Superior temporal gyrus (tissue), 1 donor: Measurements from ENCODE around the gene HACD3.
"Not testable (repeated sequence)": the region's sequence is repeated elsewhere in the genome, so short reads cannot be mapped to it uniquely, and the experiment has no call there.

Source experiments
- DNase-seq: peaks from one replicate; pipeline ENCODE4 v3.0.0-alpha.2; 2016; ENCODE audit errors: extremely low spot score

The HACD3 gene

DNA sequence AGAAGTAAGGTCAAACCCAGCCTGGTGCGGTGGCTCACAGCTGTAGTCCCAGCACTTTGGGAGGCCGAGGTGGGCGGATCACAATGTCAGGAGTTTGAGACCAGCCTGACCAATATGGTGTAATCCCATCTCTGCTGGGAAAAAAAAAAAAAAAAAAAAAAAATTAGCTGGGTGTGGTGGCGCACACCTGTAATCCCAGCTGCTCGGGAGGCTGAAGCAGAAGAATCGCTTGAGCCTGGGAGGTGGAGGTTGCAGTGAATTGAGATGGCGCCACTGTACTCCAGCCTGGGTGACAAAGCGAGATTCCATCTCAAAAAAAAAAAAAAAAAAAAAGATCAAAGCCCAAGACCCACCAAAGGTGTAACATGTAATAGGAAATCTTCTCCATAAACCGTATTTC is 19.0 kb downstream of the HACD3 start:
- not testable (repeated sequence) for DNase-seq

DNA sequence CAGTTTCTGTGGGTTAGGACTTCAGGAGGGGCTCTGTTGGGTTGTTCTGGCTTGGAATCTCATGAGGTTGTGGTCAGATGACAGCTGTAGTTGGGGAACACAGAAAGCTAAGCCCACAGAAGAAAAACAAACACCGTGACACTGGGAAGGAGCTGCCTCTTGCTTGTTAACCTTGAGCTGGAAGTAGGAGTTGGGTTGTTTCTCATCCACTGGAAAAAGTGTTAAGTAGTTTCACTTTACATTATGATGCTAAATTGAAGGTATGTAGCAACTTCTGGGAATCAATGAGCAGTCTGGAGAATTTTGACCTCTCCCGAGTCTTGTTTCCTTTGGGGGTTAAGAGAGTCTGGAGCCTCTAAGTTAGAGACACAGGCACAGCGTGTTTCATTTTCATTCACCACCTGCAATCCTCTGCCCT is 20.4 kb downstream of the HACD3 start:
- DNase-seq, result no peak

DNA sequence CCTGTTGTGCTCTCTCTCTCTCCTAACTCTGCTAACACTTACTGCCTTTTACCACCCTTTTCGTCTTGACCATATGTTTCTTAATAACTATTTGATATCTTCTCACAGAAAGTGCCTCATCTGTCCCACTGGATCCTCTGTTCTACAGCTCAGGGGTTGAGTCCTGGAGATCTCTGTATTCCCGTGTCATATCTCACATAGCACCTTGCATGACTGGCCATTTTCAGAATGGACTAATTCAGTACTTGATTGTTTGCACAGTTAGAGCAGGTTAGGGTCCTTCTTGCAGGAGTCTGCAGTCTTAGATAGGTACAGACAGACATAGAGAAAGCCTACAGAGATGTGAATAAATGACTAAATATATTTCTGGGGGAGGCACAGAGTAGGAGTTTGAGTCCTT is 20.9 kb downstream of the HACD3 start:
- DNase-seq, result no peak

DNA sequence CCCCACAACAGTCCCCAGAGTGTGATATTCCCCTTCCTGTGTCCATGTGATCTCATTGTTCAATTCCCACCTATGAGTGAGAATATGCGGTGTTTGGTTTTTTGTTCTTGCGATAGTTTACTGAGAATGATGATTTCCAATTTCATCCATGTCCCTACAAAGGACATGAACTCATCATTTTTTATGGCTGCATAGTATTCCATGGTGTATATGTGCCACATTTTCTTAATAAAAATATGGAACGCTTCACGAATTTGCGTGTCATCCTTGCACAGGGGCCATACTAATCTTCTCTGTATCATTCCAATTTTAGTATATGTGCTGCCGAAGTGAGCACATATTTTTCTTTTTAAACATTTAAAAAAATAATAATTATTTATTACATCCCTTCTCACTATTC is 22.6 kb downstream of the HACD3 start:
- DNase-seq, result not testable (repeated sequence)

DNA sequence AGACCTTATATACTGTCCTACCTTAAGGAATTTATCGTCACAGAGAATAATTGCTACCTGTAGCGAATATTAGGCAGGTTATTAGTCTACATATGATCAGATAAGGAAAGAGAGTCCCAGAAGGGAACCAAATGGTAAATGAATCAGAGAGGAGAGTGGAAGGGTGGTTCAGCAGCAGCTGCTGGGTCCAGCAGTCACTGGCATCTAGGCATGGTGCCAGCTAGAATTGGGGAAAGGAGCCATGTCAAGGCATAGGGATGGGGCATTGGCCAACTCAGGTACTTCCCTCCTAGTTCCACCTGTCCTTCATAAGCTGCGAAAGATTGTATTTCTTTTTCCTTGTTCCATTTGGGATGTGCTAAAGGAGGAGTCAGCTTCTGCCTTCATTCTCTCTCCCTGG is 23.4 kb downstream of the HACD3 start:
- DNase-seq, result no peak

DNA sequence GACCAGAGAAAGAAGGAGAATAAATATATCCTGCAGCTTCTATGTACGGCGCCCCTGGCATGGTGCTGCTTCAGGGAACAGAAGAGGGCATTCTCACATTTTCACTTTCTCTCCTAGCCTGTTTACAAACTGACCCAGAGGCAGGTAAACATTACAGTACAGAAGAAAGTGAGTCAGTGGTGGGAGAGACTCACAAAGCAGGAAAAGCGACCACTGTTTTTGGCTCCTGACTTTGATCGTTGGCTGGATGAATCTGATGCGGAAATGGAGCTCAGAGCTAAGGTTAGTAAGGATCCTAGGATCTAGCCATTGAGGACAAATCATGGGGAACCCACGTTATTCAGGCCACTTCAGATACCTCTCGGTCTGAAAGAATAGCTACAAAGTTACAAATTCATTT is 26.4 kb downstream of the HACD3 start:
- DNase-seq, result no peak

DNA sequence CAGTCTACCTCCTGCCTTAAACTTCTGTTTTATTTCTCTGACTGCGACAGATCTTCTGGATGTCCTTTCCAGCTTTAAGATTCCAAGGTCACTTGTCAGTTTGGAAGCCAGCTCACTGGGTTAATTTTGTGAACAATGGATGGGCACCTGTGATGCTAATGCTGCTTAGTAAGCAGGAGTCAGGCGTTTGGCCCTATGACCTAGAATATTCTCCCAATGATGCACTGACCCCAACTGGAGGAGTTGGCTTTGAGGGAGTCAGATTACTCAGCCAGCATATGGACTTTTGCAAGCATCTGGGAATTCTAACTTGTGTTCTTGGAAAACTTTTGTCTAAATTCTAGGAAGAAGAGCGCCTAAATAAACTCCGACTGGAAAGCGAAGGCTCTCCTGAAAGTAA is 28.1 kb downstream of the HACD3 start:
- DNase-seq, result no peak

DNA sequence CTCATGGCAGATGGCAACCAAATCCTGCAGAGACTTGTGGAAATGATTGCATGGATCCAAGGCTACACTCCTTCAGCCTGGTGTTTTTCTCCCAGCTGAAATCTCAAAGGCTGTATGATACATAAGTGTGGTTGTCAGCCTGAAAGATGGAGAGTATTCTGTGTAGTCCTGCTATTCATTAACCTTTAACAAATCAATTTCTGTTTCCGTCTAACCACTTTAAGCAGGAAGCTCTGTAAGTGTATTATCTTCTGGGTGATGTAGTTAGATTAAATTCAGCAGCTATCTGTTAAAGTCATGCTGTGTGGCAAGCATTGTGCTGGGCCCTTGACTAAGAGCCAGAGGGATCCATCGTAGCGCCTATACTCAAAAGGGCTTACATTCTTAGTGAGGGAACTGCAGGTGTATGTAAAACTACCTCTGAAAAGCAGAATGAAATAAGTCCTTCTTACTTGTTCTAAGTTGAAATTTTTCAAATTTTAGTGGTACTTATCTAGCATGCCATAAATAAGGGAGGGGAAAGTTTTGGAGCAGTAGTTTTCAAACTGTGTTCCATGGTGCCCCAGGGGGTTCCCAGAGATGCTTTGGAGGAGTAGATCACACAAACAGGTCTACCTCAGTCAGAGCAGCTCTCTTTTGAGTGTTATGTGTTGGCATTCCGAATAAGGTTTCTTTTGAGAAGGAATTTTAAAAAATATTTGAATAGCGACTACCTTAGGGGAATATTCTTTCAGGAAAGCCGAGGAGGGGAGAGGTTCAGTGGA is 28.9 kb downstream of the HACD3 start:
- DNase-seq, result no peak

DNA sequence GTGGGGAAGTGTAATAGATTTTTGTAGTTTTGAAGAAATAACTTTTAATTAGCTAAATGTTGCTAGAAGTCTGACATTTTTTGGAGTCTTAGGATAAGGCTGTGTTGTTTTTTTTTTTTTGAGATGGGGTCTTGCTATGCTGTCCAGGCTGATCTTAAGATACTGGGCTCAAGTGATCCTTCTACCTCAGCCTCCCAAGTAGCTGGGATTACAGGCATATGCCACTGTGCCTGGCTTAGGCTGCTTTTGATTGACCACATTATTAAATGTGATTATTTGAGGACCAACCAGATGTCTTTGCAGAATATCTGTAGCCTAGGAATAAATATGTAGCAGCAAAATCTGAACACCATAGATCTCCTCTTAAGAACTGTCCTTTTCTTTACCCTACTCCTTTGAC is 29.7 kb downstream of the HACD3 start:
- no peak for DNase-seq

DNA sequence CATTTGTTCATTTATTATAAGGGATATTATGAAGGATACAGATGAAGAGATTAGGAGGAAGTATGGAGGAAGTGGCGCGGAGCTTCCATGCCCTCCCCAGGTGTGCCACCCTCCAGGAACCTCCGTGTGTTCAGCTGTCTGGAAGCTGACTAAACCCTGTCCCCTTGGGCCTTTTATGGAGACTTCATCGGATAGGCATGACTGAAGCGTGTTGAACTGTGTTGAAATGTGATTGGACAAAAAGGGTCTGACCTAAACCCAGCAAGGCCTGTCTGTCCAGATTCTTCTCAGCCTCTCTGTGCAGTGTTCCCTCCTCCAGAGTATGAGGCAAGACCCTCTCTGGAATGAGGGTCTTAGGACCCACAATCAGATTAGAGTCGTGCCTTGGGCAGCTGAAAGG is 31.7 kb downstream of the HACD3 start:
- no peak for DNase-seq

DNA sequence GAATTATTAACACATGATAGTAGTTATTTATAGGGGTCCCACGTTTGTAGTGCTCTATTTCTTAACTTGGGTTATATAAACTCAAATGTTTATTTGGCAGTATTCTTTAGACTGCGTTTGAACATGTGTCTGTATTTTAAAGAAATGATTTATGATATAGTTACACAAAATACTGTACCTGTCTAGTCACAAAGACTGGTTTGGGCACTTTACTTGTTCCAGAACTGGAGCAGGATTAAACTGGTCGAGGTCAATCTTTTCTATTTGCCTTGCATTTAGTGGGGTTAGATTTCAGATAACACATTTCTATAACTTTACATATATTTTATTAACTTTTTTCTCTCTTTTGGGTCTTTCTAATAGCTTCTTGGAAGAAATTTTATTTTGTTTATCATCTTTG is 39.5 kb downstream of the HACD3 start:
- no peak for DNase-seq

DNA sequence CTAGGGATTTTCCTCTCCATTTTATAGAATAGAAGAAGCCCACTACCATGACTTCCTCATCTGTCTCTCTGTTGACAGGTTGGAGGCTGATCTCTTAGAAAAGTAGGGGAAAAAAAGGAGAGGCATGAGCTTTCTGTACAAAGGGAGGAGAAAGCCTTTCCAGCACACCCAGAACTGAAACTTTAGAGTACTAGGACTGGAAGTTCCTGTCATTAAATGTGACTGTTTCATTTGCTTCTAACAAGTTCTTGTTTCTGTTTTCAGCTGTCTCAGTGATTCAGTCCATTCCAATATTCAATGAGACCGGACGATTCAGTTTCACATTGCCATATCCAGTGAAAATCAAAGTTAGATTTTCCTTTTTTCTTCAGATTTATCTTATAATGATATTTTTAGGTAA is 41.7 kb downstream of the HACD3 start:
- no peak for DNase-seq

DNA sequence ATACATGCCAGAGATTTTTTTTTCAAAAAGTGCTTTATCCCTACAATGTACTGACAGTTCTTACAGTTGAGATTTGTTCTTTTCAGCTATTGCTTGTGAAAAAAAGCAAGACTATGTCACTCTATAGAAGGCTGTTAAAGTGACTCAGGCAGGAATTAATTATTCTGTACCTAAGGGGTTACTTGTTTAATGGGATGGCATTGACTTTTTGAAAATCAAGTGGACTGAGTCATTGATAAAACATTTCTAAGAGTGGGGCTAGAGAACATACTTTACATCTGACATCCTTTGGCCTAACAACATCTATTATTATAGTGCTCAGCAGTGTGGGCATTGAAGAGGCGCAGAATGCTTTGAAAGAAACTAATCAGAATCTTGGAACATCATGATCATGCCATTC is 46.4 kb downstream of the HACD3 start:
- no peak for DNase-seq

DNA sequence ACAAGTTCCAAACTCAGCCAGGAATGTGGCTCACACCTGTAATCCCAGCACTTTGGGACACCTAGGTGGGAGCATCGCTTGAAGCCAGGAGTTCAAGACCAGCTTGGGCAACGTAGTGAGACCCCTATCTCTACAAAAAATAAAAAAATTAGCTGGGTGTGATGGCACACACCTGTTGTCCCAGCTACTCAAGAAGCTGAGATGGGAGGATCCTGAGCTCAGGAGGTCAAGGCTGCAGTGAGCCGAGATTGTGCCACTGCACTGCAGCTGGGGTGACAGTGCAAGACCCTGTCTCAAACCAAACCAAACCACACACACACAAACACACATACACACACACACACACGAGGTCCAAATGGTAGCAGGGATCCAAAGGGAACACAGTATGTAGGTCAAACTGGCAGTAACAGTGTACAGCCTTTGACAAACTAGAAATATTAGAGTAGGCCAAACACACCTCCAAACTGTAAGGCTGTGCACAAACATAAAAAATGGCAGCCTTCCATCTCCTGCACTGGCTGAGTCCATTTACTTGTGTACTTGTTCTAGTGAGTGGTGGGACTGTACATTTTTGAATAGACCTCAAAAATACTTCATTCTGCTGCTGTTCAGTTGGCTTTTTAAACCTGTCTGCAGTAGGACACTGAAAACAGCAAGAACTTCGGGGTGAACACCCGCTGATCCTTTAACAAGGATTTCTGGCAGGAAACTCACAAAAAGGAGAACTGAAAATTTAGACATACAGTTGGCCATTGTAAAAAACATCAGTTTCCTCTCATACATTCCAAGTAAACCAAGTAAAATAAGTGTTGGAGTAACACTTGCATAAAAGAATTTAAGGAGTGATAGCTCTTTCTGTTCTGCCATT is 47.1 kb downstream of the HACD3 start:
- no peak for DNase-seq

DNA sequence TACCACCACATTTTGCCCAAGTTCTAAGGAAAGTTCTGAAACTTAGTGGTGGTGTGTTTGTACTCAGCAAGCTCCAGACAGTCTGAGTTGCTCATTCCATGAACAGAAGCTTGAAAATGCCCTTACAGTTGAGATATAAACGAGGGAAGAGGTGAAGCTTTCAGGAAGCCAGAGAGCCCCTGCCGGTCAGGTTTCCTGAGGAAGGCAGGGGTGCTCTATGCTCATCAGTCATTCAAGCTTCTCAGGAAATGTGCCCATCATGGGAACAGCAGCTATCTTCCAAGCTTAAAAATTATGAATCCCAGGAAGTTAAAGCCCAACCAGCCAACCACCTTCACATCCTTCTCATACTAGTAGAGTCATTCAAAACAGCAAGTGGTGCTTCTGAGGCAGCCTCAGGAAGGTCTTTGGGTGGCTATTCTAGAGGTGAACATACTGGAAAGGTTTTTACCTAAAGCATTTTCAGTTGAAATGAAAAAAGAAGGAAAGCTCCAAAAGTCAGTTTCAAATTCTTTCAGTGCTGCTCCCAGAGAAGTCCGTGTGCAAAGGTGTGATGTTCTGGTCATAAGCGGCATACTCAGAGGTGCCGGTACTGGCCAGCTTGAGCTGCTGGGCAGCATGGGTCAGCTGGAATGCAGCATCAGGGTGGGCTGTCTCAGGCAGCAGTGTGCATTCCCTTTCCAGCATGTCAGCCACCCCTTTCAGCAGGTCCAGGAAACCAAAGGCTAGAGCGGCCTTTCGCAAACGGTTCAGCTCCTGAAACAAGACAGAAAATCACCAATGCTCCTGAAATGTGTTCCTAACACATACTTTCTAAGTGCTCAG is 48.9 kb downstream of the HACD3 start:
- no peak for DNase-seq

DNA sequence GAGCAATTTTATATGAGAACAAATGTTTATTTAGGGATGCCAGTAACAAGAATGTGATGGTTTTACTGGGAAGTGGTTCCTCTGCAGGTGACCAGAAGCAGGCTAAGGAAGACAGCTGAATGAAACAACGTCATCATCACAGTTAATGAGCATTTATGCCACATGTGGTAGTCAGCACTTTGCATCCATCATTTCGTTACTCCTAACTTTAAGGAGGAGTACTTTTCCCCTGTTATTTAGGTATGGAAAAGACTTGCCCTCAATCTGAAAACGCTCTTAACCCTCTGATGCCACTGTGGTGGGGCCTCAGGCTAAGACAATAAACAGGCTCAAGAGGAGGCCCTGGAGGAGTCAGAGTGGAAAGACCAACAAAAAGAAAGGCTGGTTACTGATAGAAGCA is 49.5 kb downstream of the HACD3 start:
- DNase-seq, result no peak

DNA sequence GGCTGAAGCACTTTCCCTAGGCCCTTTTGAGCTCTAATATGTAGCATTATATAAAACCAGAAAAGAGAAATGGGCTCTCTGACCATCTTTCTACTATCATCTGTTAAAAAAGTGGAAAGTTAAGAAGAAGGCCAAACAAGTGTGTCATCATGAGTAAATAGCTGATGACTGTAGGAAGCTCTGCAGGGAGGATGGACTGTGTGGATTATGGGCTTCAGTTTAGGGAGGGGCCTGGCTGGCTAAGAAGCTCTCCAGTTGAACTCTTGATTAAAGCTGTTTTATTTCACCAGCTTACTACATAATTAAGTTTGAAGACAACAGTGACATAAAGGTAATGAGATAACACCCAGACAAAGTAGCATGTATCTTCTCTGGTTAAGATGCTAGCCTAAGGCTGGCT is 50.0 kb downstream of the HACD3 start:
- DNase-seq, result no peak

DNA sequence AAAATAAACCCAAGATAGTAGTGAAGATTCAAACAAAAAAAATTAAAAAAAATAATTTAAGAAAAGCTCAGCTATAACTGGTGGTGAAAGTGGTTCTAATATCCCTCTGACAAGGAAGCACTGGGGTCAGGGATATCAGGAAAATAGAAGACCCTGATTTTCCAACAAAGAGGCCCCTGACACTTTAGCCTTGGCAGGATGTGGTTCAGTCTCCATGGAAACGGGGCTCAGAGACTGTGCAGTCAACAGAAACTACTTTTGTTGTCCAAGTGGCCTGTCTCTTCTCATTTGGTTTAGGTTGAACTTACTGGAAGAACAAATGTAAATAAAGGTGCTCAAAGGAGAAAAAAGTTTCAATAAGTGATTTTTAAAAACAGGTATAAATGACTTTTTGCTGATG is 53.4 kb downstream of the HACD3 start:
- DNase-seq, result no peak

DNA sequence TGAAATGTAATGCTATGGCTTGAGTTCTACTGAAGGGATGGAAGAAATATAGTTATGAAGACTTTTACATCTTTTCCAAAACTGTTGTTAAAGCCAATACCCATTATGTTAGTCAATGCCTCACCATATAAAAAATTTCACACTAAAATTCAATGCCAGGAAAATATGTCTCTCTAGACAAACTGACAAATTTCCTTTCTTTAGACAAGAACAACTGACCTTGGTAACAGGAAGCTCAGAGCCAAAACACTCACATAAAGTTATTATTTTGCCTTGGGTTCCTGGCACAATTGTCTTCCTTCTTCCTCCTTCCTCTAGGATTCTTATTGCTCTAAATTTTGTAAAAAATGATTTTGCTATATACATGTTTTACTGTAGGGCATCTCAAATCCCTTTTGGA is 54.0 kb downstream of the HACD3 start:
- no peak for DNase-seq

DNA sequence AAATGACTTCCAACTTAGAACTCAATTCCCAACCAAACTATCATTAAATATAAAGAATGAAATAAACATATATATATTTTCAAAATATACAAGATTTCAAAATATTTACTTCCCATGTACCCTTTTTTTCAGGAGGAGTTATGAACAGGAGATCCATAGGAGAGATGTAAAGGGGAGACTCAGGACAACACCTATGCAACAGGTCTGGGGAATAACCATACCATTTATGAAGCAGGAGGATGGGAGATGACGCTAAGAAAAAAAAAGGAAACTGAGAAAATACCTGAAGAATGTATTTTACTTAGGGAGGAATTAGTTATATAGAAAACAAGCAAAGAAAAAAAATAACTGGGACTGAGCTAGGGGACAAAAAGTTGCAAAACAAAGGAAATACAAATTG is 56.8 kb downstream of the HACD3 start:
- DNase-seq, result no peak

DNA sequence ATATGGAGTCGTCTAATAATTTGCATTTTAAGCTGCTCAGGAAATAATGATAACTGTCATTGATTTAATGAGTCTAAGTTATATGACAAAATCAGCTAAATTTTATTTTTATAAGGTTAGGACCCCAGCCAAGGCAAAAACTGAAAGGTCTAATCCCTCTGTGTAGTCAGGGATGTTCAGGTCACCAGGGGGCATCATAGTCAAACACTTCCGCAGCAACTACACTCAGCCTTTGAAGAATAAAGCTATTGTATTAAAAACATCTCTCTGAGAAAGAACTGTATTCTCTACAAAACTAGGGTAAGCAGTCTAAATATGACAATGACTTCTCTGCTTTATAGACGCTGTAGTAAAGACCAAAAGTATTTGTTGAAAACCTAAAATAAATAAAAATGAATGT is 65.7 kb downstream of the HACD3 start:
- DNase-seq, result peak; percentile 86

DNA sequence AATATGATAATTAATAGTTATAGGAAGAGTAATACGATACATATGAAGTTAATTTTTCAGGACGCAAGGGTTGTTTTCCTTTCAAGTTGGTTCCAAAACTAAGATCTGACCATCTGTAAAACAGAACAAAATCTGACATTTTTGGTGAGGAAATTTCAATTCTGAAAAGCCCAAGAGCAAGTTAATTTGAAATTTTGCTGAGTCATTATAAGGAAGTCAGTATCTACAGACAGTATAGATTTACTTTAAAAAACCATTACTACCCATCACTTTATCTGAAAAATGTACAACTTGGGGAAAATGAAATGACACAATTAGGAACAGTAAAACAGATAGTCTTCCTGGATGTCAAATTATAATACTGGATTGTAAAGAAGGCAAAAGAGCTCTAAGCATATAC is 68.2 kb downstream of the HACD3 start:
- DNase-seq, result no peak
